Fibroblast of pulmonary artery (primary cell): Measurements from ENCODE around the gene BMF.

Experiments used
- DNase-seq: peaks from one replicate; pipeline ENCODE4 v3.0.0-alpha.2; 2010; ENCODE audit warnings: low read depth
- H3K4me3 ChIP-seq: replicated peaks from 2 replicates; pipeline ENCODE4 v1.5.1; 2011; ENCODE audit warnings: low read depth, mild to moderate bottlenecking, control low read depth, low read length, moderate library complexity
- CTCF ChIP-seq: IDR thresholded peaks from 2 replicates; pipeline ENCODE4 v1.5.1; 2011; ENCODE audit warnings: mild to moderate bottlenecking, control low read depth, low read length, inconsistent platforms; ENCODE audit errors: missing control alignments

Gene BMF

GRCh38 chr15:40052604-40053003 lies 56.1 kb downstream of the BMF start:
- no peak overlapping the region for H3K4me3 ChIP-seq
- no peak for TF ChIP-seq CTCF
- DNase-seq = no peak

- no peak overlapping the region for H3K4me3 ChIP-seq
- no peak for TF ChIP-seq CTCF
- DNase-seq = no peak
Observed at GRCh38 chr15:40051616-40052415, 56.9 kb downstream of the BMF start.

DNA sequence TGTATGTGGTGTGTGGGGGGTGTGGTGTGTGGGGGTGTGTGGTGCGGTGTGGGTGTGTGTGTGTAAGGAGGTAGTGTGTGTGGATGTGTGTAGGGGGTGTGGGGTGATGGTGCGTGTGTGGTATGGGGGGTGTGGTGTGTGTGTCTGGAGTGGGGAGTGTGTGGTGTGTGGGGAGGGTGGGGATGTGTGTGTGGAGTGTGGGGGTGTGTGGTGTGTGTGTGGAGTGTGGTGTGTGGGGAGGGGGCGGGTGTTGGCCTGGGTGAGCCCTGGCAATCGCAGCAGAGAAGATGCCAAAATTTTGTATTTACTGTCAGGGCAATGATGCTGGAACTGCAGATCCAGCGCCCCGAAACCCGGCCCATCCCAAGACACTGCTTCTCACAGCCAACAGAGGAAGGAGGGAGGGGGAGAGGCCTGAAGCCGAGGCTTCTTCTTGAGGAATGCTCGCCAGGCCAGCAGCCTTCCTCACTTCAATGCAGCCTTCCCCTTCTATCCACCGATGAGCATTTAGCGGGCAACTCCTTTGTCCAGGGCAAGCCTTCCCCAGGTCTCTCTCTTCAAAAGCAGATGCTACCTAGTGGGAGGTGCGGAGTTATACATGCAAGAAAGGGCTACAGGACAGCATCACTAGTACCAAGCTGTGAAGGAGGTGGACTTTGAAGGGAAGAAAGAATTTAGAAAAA lies 57.8 kb downstream of the BMF start:
- no peak overlapping the region for H3K4me3 ChIP-seq
- DNase-seq = no peak
- no peak for TF ChIP-seq CTCF

- H3K4me3 ChIP-seq = no peak overlapping the region
- TF ChIP-seq CTCF = no peak
- no peak for DNase-seq
Observed at GRCh38 chr15:40048926-40049475, 59.7 kb downstream of the BMF start.

GRCh38 chr15:40048211-40048792 lies 60.4 kb downstream of the BMF start:
- no peak overlapping the region for H3K4me3 ChIP-seq
- no peak for DNase-seq
- no peak for TF ChIP-seq CTCF

DNA sequence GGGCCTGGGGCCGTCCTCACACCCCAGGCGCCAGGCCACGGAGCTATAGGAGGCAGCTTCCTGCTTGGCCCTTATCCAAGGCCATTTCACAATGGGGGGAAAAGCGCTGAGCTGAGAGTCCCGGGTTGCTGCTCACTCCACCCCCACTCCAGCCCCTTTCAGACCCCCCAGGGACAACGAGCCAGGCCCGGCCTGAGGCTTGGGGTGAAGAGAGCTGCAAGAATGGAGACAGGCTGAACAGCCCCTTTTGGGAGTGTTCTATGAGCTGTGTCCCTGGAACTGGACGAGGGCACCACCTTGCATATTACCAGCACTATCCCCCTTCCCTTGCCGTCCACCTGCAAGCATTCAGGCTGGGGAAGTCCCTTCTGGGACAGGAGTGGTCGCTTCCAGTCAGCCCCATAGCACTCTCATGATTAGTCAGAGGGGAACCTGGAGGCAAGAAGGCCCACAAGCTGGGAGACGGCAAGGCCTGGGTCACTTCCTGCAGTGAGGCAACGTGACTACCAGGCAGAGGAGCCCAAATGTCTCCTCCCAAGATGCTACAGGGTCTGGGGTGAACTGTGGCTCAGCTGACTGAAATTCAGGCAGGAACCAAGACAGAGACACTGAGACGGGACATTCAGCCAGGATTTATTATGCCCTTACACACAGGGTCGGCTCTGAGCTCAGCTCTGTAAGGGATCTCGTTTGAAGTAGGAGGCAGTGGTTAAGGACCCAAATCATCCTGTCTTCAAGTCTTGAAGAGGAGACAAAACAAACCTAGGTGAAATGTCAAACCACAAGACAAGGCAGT lies 61.1 kb downstream of the BMF start:
- peak; percentile 79 for DNase-seq
- TF ChIP-seq CTCF = no peak
- no peak overlapping the region for H3K4me3 ChIP-seq
